GM12878 (cell line): ENCODE data around the gene SQSTM1. TPM values are rescaled to one million over a fixed set of nuclear protein-coding genes. Genes with fewer than 3 reads are reported as not detected.

Source experiments
- BACH1 ChIP-seq: fragments of 450-650 bp; IDR thresholded peaks from 2 replicates; pipeline ENCODE4 v1.6.1; 2017; ENCODE audit warnings: mild to moderate bottlenecking, borderline replicate concordance
- BHLHE40 ChIP-seq, 2 experiments: fragments of 450-650 bp in 1 of 2; IDR thresholded peaks; 2 replicates each; pipeline ENCODE4 v1.6.1; 2011 to 2017; ENCODE audit warnings: low read depth in 2 of 2, borderline replicate concordance in 1 of 2, improper control_type of control experiment in 1 of 2, low read length in 1 of 2, mild to moderate bottlenecking in 1 of 2
- CBX5 ChIP-seq: sonication (generic); IDR thresholded peaks from 2 replicates; pipeline ENCODE4 v1.6.1; 2016; ENCODE audit warnings: low read depth, moderate library complexity, mild to moderate bottlenecking, inconsistent platforms
- CHD4 ChIP-seq: fragments of 200-600 bp; sonication (generic); IDR thresholded peaks from 2 replicates; pipeline ENCODE4 v1.6.1; 2016; ENCODE audit warnings: mild to moderate bottlenecking
- CREB1 ChIP-seq: IDR thresholded peaks from 2 replicates; pipeline ENCODE4 v1.6.1; 2012; ENCODE audit warnings: low read depth, mild to moderate bottlenecking, inconsistent platforms
- HSF1 ChIP-seq: fragments of 150-350 bp; IDR thresholded peaks from 2 replicates; pipeline ENCODE4 v1.6.1; 2014; ENCODE audit warnings: mild to moderate bottlenecking, low read depth, low read length
- KAT2A ChIP-seq: conservative IDR thresholded peaks from 2 replicates; pipeline ENCODE4 v1.6.1; 2011; ENCODE audit warnings: low read depth, low read length; ENCODE audit not compliant: control insufficient read depth
- MEF2A ChIP-seq: IDR thresholded peaks from 2 replicates; pipeline ENCODE4 v1.6.1; 2011; ENCODE audit warnings: low read depth, mild to moderate bottlenecking, low read length, moderate library complexity; ENCODE audit not compliant: insufficient read depth
- MTA3 ChIP-seq: IDR thresholded peaks from 2 replicates; pipeline ENCODE4 v1.6.1; 2012; ENCODE audit warnings: low read length, inconsistent platforms, borderline replicate concordance
- MXI1 ChIP-seq: fragments of 150-350 bp; IDR thresholded peaks from 2 replicates; pipeline ENCODE4 v1.6.1; 2011; ENCODE audit warnings: low read depth, mild to moderate bottlenecking, inconsistent platforms, low read length, improper control_type of control experiment
- PML ChIP-seq: IDR thresholded peaks from 2 replicates; pipeline ENCODE4 v1.6.1; 2012; ENCODE audit warnings: low read length, inconsistent platforms
- POLR2A ChIP-seq: IDR thresholded peaks from 2 replicates; pipeline ENCODE4 v1.6.1; 2011; ENCODE audit warnings: low read depth, mild to moderate bottlenecking, low read length
- PRDM15 ChIP-seq: fragments of 450-650 bp; formaldehyde crosslinking; IDR thresholded peaks from 2 replicates; pipeline ENCODE4 v1.4.0; 2020; ENCODE audit warnings: mild to moderate bottlenecking, moderate library complexity
- RAD51 ChIP-seq: fragments of 450-650 bp; IDR thresholded peaks from 2 replicates; pipeline ENCODE4 v1.6.1; 2016; ENCODE audit warnings: moderate library complexity, mild to moderate bottlenecking, inconsistent platforms
- SMARCA5 ChIP-seq: fragments of 450-650 bp; IDR thresholded peaks from 2 replicates; pipeline ENCODE4 v1.6.1; 2017; ENCODE audit warnings: mild to moderate bottlenecking
- SMC3 ChIP-seq: IDR thresholded peaks from 2 replicates; pipeline ENCODE4 v1.6.1; 2011; ENCODE audit warnings: low read length, improper control_type of control experiment, borderline replicate concordance
- STAT3 ChIP-seq: IDR thresholded peaks from 2 replicates; pipeline ENCODE4 v1.6.1; 2011; ENCODE audit warnings: low read depth, low read length, improper control_type of control experiment
- TCF3 ChIP-seq: IDR thresholded peaks from 2 replicates; pipeline ENCODE4 v1.6.1; 2012; ENCODE audit warnings: low read depth, mild to moderate bottlenecking, low read length, borderline replicate concordance; ENCODE audit not compliant: insufficient read depth
- ZNF24 ChIP-seq: fragments of 450-650 bp; IDR thresholded peaks from 2 replicates; pipeline ENCODE4 v1.6.1; 2017; ENCODE audit warnings: antibody characterized with exemption, mild to moderate bottlenecking
- polyA plus RNA-seq, 11 experiments: library from polyadenylated mRNA; depleted of rRNA in 4 of 11; unstranded in 6 of 11; stranded (reverse) in 5 of 11; fragments of >200 nt; fragmentation: Nextera tagmentation in 4 of 11; fragmentation: Illumina TruSeq in 1 of 11; extraction: Ambion mirVana in 4 of 11; extraction: Trizol in 1 of 11; gene quantifications; 1 replicate in 1 of 11; 2 replicates in 10 of 11; pipeline versions ENCODE4 v1.2.1 to v1.2.3, GENCODE V29; 2011 to 2016; ENCODE audit warnings: inconsistent platforms in 2 of 11, missing spikeins in 2 of 11, low read depth in 1 of 11
- total RNA-seq, 4 experiments: library from RNA; depleted of rRNA in 3 of 4; stranded (reverse); fragments of >200 nt in 3 of 4; fragmentation: Illumina TruSeq in 1 of 4; extraction: Trizol in 1 of 4; gene quantifications; 2 replicates each; pipeline versions ENCODE4 v1.2.1 to v1.2.3, GENCODE V29; 2013 to 2021
- TF ChIP-seq, protein P1 (sequence below): fragments of 450-650 bp; IDR thresholded peaks from 2 replicates; pipeline ENCODE4 v1.6.1; 2017; ENCODE audit warnings: mild to moderate bottlenecking
- TF ChIP-seq, protein P2 (sequence below): IDR thresholded peaks from 2 replicates; pipeline ENCODE4 v1.6.1; 2011; ENCODE audit warnings: borderline replicate concordance, low read depth, mild to moderate bottlenecking, moderate library complexity, low read length; ENCODE audit not compliant: insufficient read depth, poor library complexity, severe bottlenecking

The SQSTM1 gene
- total and polyA plus RNA-seq, 10 of the 15 experiments (the other 5 are each of a cell fraction or from before 2014, with no cell fraction given): 6.3 to 138 (median 62.1) TPM

GRCh38 chr5:179801304-179802206 lies 19.1 kb upstream of the SQSTM1 start (continued):
- TF ChIP-seq, protein P1, sequence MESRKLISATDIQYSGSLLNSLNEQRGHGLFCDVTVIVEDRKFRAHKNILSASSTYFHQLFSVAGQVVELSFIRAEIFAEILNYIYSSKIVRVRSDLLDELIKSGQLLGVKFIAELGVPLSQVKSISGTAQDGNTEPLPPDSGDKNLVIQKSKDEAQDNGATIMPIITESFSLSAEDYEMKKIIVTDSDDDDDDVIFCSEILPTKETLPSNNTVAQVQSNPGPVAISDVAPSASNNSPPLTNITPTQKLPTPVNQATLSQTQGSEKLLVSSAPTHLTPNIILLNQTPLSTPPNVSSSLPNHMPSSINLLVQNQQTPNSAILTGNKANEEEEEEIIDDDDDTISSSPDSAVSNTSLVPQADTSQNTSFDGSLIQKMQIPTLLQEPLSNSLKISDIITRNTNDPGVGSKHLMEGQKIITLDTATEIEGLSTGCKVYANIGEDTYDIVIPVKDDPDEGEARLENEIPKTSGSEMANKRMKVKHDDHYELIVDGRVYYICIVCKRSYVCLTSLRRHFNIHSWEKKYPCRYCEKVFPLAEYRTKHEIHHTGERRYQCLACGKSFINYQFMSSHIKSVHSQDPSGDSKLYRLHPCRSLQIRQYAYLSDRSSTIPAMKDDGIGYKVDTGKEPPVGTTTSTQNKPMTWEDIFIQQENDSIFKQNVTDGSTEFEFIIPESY: peak; percentile 80; the same call in 1 of the 2 replicates
- TF ChIP-seq CREB1 (0 out of 2 replicates have a peak, but pooled peaks have one; percentile 19), BACH1 (no peak), HSF1 (no peak), MTA3 (no peak), PML (no peak), MEF2A (0 out of 2 replicates have a peak, but pooled peaks have one; percentile 17), ZNF24 (peak; percentile 31; the same call in 1 of the 2 replicates), CHD4 (no peak), MXI1 (peak; percentile 35; the same call in 1 of the 2 replicates), POLR2A (peak; percentile 32; the same call in 1 of the 2 replicates), RAD51 (peak; percentile 72), SMC3 (peak; percentile 86), KAT2A (no peak), CBX5 (no peak), SMARCA5 (peak; percentile 81), BHLHE40 (IDR thresholded peaks at IDR 0.05; ENCODE audit: borderline replicate concordance in 1 of 2, low read depth in 2 of 2, low read length in 1 of 2) (peak; percentile 69 to 82; a peak in 3 of 4 replicates), STAT3 (no peak), PRDM15 (CRISPR knock-in tag) (no peak), TCF3 (0 out of 2 replicates have a peak, but pooled peaks have one; percentile 48)
- TF ChIP-seq, protein P2, sequence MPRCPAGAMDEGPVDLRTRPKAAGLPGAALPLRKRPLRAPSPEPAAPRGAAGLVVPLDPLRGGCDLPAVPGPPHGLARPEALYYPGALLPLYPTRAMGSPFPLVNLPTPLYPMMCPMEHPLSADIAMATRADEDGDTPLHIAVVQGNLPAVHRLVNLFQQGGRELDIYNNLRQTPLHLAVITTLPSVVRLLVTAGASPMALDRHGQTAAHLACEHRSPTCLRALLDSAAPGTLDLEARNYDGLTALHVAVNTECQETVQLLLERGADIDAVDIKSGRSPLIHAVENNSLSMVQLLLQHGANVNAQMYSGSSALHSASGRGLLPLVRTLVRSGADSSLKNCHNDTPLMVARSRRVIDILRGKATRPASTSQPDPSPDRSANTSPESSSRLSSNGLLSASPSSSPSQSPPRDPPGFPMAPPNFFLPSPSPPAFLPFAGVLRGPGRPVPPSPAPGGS: peak; percentile 52
